Endodermal cell (in vitro differentiated cells): ENCODE results near the gene TAMALIN. TPM values are rescaled to one million over a fixed set of nuclear protein-coding genes. Genes with fewer than 3 reads are reported as not detected.

ENCODE experiments used
- DNase-seq: peaks from one replicate; pipeline ENCODE4 v3.0.0-alpha.2; 2017
- H3K27ac ChIP-seq: 2 replicates; pipeline ENCODE4 v1.5.1; 2013; ENCODE audit warnings: mild to moderate bottlenecking, low read depth, low read length, moderate library complexity
- H3K27me3 ChIP-seq: 2 replicates; pipeline ENCODE4 v1.6.1; 2013; ENCODE audit warnings: mild to moderate bottlenecking, low read length, moderate library complexity; ENCODE audit not compliant: insufficient read depth, control insufficient read depth, poor library complexity, severe bottlenecking
- H3K36me3 ChIP-seq: 2 replicates; pipeline ENCODE4 v1.7.0; 2013; ENCODE audit warnings: mild to moderate bottlenecking, low read length, moderate library complexity; ENCODE audit not compliant: control insufficient read depth, insufficient read depth
- H3K4me1 ChIP-seq: one replicate; pipeline ENCODE4 v1.7.0; 2013; ENCODE audit warnings: low read length; ENCODE audit not compliant: control insufficient read depth, insufficient read depth
- H3K4me3 ChIP-seq: 2 replicates; pipeline ENCODE4 v1.5.1; 2013; ENCODE audit warnings: mild to moderate bottlenecking, low read length, moderate library complexity
- H3K9ac ChIP-seq: 2 replicates; pipeline ENCODE4 v1.6.1; 2013; ENCODE audit warnings: mild to moderate bottlenecking, low read length, moderate library complexity; ENCODE audit not compliant: poor library complexity, severe bottlenecking; ENCODE audit errors: extremely low read depth
- H3K9me3 ChIP-seq: 2 replicates; pipeline ENCODE4 v1.6.1; 2013; ENCODE audit warnings: mild to moderate bottlenecking, low read length, moderate library complexity; ENCODE audit not compliant: control insufficient read depth
- H3K27ac Mint-ChIP-seq: 2 replicates; pipeline ENCODE4 v1.8.0; 2020; ENCODE audit warnings: mixed read lengths
- H3K27me3 Mint-ChIP-seq: 2 replicates; pipeline ENCODE4 v1.8.0; 2021; ENCODE audit warnings: mild to moderate bottlenecking, mixed read lengths; ENCODE audit not compliant: insufficient read depth
- H3K36me3 Mint-ChIP-seq: 2 replicates; pipeline ENCODE4 v1.8.0; 2020; ENCODE audit warnings: low read depth, mixed read lengths
- H3K4me1 Mint-ChIP-seq: 2 replicates; pipeline ENCODE4 v1.8.0; 2020; ENCODE audit warnings: mixed read lengths
- H3K4me3 Mint-ChIP-seq: 2 replicates; pipeline ENCODE4 v1.8.0; 2020; ENCODE audit warnings: mild to moderate bottlenecking, moderate library complexity, mixed read lengths
- H3K9me3 Mint-ChIP-seq: 2 replicates; pipeline ENCODE4 v1.8.0; 2020; ENCODE audit warnings: mild to moderate bottlenecking, mixed read lengths
- WGBS, 2 experiments: methylation state at CpG; one replicate each; pipeline versions ENCODE4 v1.1.5 to v1.1.7; 2013; ENCODE audit warnings: missing lambda C conversion rate in 2 of 2, mixed read lengths in 1 of 2; ENCODE audit not compliant: insufficient coverage in 1 of 2, insufficient read length in 1 of 2; 5-methylcytosine and 5-hydroxymethylcytosine counted together
- total RNA-seq, 2 donors: library from RNA; stranded (reverse); fragmentation: NEBNext Ultra II Directional in 1 of 2; extraction: Animal tissue kit (Norgen Biotek cat#: 25700) in 1 of 2; gene quantifications; 2 replicates in 1 of 2; 3 replicates in 1 of 2; pipeline ENCODE4 v1.2.1, GENCODE V29; 2021
- TF ChIP-seq, protein P1 (sequence below): fragments of 200-600 bp; sonication (generic); conservative IDR thresholded peaks from 2 replicates; pipeline ENCODE4 v1.5.0; 2021; ENCODE audit warnings: antibody characterized with exemption, mild to moderate bottlenecking

Gene TAMALIN
- total RNA-seq, 2 donors from 2014 or later: 4.4 to 9.1 TPM

DNA sequence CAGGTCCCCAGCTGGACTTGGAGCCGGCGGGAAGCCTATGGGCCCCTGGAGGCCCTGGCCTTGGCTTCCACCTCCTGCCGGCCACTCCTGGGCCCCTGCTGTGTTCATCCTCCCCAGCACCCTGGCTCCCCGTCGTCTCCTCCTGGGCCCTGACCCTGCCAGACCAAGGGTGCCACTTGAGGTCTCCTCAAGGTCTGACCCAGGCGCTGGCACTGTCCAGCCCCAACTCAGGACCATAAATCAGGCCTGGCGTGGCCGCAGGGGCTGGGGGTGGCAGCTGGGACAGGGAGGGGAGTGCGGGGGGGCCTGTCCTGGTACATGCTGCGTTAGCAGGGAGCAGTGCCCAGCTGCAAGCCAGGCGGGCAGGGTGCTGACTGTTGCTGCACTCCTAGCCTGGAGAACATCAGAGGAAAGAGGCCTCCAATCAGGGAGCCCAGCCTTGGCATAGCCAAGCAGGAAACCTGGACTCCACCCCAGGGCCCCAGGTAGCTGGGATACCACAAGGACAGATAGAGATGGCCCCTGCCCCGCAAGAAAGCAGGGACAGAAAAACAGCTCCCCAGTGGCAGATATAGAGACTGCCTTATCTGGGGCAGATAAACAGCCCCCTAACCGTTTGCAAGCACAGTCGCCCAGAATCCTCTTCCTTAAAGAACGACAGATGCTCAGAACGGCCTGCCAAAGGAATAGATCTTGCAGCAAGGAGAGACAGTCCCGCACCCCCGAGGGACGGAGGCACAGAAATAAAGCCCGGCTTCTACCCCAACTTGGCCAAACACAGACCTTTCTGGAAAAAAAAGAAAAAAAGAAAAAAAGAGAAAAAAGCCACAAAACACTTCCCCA is 56.6 kb downstream of the TAMALIN start:
- TF ChIP-seq, protein P1, sequence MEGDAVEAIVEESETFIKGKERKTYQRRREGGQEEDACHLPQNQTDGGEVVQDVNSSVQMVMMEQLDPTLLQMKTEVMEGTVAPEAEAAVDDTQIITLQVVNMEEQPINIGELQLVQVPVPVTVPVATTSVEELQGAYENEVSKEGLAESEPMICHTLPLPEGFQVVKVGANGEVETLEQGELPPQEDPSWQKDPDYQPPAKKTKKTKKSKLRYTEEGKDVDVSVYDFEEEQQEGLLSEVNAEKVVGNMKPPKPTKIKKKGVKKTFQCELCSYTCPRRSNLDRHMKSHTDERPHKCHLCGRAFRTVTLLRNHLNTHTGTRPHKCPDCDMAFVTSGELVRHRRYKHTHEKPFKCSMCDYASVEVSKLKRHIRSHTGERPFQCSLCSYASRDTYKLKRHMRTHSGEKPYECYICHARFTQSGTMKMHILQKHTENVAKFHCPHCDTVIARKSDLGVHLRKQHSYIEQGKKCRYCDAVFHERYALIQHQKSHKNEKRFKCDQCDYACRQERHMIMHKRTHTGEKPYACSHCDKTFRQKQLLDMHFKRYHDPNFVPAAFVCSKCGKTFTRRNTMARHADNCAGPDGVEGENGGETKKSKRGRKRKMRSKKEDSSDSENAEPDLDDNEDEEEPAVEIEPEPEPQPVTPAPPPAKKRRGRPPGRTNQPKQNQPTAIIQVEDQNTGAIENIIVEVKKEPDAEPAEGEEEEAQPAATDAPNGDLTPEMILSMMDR: no peak
- Mint-ChIP-seq H3K4me1 (peaks cover 4% of the 10 kb centered on the region), H3K27ac (no peak overlapping the region), H3K36me3 (peaks cover under 1% of the 10 kb centered on the region), H3K27me3 (peaks cover 30% of the 10 kb centered on the region), H3K4me3 (no peak overlapping the region), H3K9me3 (no peaks in the 10 kb centered on the region)
- Histone ChIP-seq H3K27ac (peak overlapping the region; percentile 32), H3K9me3 (no peaks in the 10 kb centered on the region), H3K36me3 (peaks cover under 1% of the 10 kb centered on the region), H3K27me3 (peaks cover 19% of the 10 kb centered on the region), H3K4me3 (no peak overlapping the region), H3K9ac (no peak overlapping the region), H3K4me1 (no peaks in the 10 kb centered on the region)
- no peak for DNase-seq
- WGBS, 2 experiments: 91 to 92% methylated on average over 13 to 20 of the region's 20 CpGs

DNA sequence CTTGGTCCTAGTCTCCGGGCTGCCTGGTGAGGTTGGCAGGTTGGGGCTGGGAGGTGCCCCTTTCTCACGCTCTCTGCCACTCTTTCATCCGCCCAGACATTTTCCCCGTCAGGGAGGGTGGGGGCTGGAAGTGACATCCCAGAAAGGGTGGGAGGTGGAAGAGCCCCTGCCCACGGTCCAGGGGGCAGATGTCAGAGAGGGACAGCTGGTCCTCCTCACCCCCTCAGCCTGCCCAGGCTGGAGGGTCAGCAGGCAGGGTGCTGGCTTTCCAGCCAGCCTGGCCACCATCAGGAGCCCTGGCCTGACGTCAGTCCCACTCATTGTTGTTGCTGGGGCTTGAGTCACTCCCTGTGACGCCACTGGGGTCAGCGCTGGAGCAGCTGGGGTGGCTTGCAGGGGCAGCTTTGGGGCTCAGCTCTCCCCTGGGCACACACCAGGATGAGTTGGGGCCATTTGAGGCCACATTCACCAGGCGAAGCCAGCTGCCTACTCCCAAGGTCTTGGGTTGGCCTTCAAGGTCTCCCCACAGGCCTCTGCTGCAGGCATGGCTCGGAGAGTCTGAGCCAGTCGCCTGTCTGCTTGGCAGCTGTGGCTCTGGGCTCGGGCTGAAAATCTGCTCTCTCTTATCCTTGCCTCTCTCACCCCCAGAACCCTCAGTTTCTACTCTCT is 57.4 kb downstream of the TAMALIN start:
- Mint-ChIP-seq H3K4me3 (no peak overlapping the region), H3K27ac (no peak overlapping the region)

More for the DNA sequence above, 57.4 kb downstream of the TAMALIN start:
- Mint-ChIP-seq H3K36me3 (no peaks in the 10 kb centered on the region), H3K27me3 (peaks cover 30% of the 10 kb centered on the region), H3K4me1 (peaks cover 6% of the 10 kb centered on the region), H3K9me3 (peaks cover 1% of the 10 kb centered on the region)
- H3K4me1 ChIP-seq: no peaks in the 10 kb centered on the region
- no peaks in the 10 kb centered on the region for H3K9me3 ChIP-seq
- H3K4me3 ChIP-seq: no peak overlapping the region
- DNase-seq: no peak
- H3K27ac ChIP-seq: peak overlapping the region; percentile 32
- no peaks in the 10 kb centered on the region for H3K36me3 ChIP-seq
- no peak overlapping the region for H3K9ac ChIP-seq
- TF ChIP-seq, protein P1: no peak
- WGBS, 2 experiments: 90 to 93% methylated on average over 8 to 12 of the region's 12 CpGs
- H3K27me3 ChIP-seq: peaks cover 19% of the 10 kb centered on the region

Other genes with a start within 250 kb of the TAMALIN start
- 10 to 100 TPM; 10.5 to 17.7 TPM for gene FIGNL2, start 158.2 kb upstream of the TAMALIN start, total RNA-seq
- under 1 TPM in 1 of 2 donors, not detected in 1; 0.46 TPM for gene ANKRD33, start 118.8 kb upstream of the TAMALIN start, total RNA-seq
- gene ACVRL1, start 99.4 kb upstream of the TAMALIN start, total RNA-seq: under 1 TPM; 0.42 to 0.64 TPM
- gene ACVR1B, start 55.2 kb upstream of the TAMALIN start, total RNA-seq: 10 to 100 TPM; 48.6 to 59.3 TPM
- gene NR4A1, start 44.5 kb downstream of the TAMALIN start, total RNA-seq: 10 to 100 TPM; 17.7 to 18.4 TPM
- 10 to 100 TPM; 32.1 TPM for gene ATG101, start 63.0 kb downstream of the TAMALIN start, total RNA-seq
- gene SMIM41, start 72.8 kb downstream of the TAMALIN start, total RNA-seq: not detected
- gene KRT80, start 185.1 kb downstream of the TAMALIN start, total RNA-seq: under 1 TPM; 0.07 to 0.09 TPM
- gene KRT7, start 226.3 kb downstream of the TAMALIN start, total RNA-seq: 1 to 10 TPM in 1 of 2 donors, not detected in 1; 1.5 TPM